Ascending aorta (tissue), 2 donors: ENCODE data around the gene CNTN5. TPM values are rescaled to one million over a fixed set of nuclear protein-coding genes. Genes with fewer than 3 reads are reported as not detected.

Experiments
- DNase-seq, 2 donors: peaks; one replicate each; pipeline ENCODE4 v3.0.0-alpha.2; 2019; ENCODE audit warnings: low spot score in 2 of 2
- H3K27ac ChIP-seq, 2 donors: fragments of 200-600 bp; sonication (generic); one replicate each; pipeline ENCODE4 v1.5.1; 2016 to 2017; ENCODE audit warnings: mild to moderate bottlenecking in 1 of 2
- H3K27me3 ChIP-seq: fragments of 200-600 bp; sonication (generic); one replicate; pipeline ENCODE4 v1.5.1; 2017
- H3K36me3 ChIP-seq, 2 donors: fragments of 200-600 bp; sonication (generic); one replicate each; pipeline ENCODE4 v1.5.1; 2016
- H3K4me1 ChIP-seq, 2 donors: fragments of 200-600 bp; sonication (generic); one replicate each; pipeline ENCODE4 v1.5.1; 2016 to 2017; ENCODE audit warnings: mild to moderate bottlenecking in 1 of 2
- H3K4me3 ChIP-seq, 2 donors: fragments of 200-600 bp; sonication (generic); one replicate each; pipeline ENCODE4 v1.5.1; 2016 to 2017; ENCODE audit warnings: mild to moderate bottlenecking in 1 of 2
- H3K9me3 ChIP-seq, 2 donors: fragments of 200-600 bp; sonication (generic); one replicate each; pipeline ENCODE4 v1.5.1; 2016
- intact Hi-C: fragments of 100-400 bp; cut with DNase I; formaldehyde crosslinking; loops from one replicate; pipeline ENCODE4 v1.15.1; 2023
- total RNA-seq: library from RNA; depleted of rRNA; stranded (reverse); fragments of >200 nt; gene quantifications from one replicate; pipeline ENCODE4 v1.1.0, GENCODE V29; 2016
- TF ChIP-seq, protein P1 (sequence below), 3 experiments: fragments of 200-600 bp in 2 of 3; fragments of 450-650 bp in 1 of 3; sonication (generic) in 2 of 3; IDR thresholded peaks; one replicate each; pipeline ENCODE4 v1.5.1; 2016 to 2019; ENCODE audit warnings: antibody characterized with exemption in 3 of 3, mild to moderate bottlenecking in 1 of 3, moderate library complexity in 1 of 3

CNTN5 gene
- total RNA-seq, 1 donor from 2014 or later: 3.6 TPM

DNA sequence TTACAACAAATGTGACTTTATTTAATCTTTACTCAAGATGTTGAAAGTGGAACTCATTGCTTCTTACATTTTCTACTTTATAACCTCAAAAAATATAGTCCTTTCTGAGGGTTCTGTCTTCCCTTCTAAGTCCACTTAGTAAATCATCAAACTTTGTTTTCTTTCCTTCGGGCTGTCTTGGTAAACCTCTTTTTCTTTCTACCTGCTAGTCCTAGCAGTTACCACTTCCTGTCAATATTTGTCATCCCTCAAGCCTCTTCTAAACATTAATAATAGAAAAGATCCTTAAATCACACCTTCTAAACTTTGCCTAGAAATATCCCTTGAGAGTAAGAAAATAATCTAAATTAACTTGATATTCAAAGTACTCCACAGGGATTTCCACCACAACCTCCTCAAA lies 580.4 kb downstream of the CNTN5 start:
- TF ChIP-seq, protein P1, sequence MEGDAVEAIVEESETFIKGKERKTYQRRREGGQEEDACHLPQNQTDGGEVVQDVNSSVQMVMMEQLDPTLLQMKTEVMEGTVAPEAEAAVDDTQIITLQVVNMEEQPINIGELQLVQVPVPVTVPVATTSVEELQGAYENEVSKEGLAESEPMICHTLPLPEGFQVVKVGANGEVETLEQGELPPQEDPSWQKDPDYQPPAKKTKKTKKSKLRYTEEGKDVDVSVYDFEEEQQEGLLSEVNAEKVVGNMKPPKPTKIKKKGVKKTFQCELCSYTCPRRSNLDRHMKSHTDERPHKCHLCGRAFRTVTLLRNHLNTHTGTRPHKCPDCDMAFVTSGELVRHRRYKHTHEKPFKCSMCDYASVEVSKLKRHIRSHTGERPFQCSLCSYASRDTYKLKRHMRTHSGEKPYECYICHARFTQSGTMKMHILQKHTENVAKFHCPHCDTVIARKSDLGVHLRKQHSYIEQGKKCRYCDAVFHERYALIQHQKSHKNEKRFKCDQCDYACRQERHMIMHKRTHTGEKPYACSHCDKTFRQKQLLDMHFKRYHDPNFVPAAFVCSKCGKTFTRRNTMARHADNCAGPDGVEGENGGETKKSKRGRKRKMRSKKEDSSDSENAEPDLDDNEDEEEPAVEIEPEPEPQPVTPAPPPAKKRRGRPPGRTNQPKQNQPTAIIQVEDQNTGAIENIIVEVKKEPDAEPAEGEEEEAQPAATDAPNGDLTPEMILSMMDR (IDR thresholded peaks at IDR 0.05): no peak
- Histone ChIP-seq H3K4me3 (no peak overlapping the region), H3K9me3 (no peaks in the 10 kb centered on the region), H3K27ac (no peak overlapping the region), H3K36me3 (no peaks in the 10 kb centered on the region), H3K27me3 (no peaks in the 10 kb centered on the region), H3K4me1 (no peaks in the 10 kb centered on the region)
- DNase-seq: no peak
- intact Hi-C loops: no loop called here

DNA sequence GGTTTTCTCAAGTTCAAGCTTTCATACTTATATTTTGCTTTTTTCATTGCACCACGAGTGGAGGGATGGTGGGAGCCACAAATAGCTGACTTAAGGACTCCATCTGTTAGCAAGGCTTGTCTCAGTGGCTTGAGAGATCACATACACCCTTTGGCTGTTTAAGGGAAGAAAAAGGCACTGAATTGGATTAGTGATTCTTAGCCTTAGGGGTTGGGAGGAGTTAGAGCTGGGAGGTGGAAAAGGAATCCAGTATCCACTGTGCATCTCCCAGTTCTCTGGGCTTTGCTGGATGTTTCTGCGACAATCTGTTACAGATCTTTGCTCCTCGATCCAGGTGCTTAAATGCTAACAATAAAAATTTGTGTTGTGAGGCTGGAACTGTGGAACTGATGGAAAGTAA lies 593.6 kb downstream of the CNTN5 start:
- no peaks in the 10 kb centered on the region for H3K9me3 ChIP-seq
- DNase-seq: no peak
- intact Hi-C loops: no loop called here

DNA sequence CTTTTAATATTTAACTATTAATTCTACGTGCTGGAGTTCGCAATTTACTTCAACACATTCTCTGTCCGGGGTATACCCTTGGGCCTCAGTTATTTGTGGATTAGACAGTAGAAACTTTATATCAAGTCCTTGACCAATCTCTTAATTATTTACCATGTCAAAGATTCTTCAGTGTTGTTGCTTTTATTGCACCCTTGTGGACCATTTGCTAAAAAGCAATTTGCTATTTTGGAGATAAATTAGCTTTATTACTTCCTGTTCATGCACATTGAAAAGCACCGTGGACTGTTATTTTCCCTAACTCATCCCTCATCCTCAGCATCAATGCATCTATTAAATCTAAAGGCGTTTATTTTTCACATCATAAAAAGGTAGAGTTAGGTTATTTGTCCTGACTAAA lies 609.9 kb downstream of the CNTN5 start:
- peaks cover 0 to 3% of the 10 kb centered on the region in 2 donors for H3K4me1 ChIP-seq
- H3K36me3 ChIP-seq: no peaks in the 10 kb centered on the region
- H3K27me3 ChIP-seq: no peaks in the 10 kb centered on the region
- H3K9me3 ChIP-seq: no peaks in the 10 kb centered on the region
- intact Hi-C loops: no loop called here
- DNase-seq: no peak
- H3K4me3 ChIP-seq: no peak overlapping the region
- TF ChIP-seq, protein P1 (IDR thresholded peaks at IDR 0.05): no peak
- H3K27ac ChIP-seq: no peak overlapping the region

More for the DNA sequence above, 593.6 kb downstream of the CNTN5 start:
- TF ChIP-seq, protein P1 (IDR thresholded peaks at IDR 0.05): no peak
- no peaks in the 10 kb centered on the region for H3K4me1 ChIP-seq
- H3K27ac ChIP-seq: no peak overlapping the region
- H3K4me3 ChIP-seq: no peak overlapping the region
- H3K36me3 ChIP-seq: no peaks in the 10 kb centered on the region
- no peaks in the 10 kb centered on the region for H3K27me3 ChIP-seq

DNA sequence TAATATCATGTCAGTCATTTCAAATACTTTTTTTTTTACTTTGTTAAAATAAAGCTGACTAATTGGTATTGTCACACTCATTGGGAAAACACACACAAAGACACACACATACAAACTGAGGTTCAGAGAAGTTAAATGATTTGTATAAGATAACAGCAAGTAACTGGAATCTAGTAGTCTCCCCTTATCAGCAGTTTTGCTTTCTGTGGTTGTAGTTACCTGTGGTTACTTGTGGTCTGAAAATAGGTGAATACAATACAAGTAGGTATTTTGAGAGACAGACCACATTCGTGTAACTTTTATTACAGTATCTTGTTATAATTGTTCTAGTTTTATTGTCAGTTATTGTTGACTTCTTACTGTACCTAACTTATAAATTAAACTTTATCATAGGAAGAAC lies 610.9 kb downstream of the CNTN5 start:
- no peaks in the 10 kb centered on the region for H3K9me3 ChIP-seq
- H3K27me3 ChIP-seq: no peaks in the 10 kb centered on the region
- intact Hi-C loops: no loop called here
- peaks cover 0 to 3% of the 10 kb centered on the region in 2 donors for H3K4me1 ChIP-seq
- TF ChIP-seq, protein P1 (IDR thresholded peaks at IDR 0.05): no peak
- no peak for DNase-seq
- no peak overlapping the region for H3K27ac ChIP-seq
- H3K36me3 ChIP-seq: no peaks in the 10 kb centered on the region
- H3K4me3 ChIP-seq: no peak overlapping the region

DNA sequence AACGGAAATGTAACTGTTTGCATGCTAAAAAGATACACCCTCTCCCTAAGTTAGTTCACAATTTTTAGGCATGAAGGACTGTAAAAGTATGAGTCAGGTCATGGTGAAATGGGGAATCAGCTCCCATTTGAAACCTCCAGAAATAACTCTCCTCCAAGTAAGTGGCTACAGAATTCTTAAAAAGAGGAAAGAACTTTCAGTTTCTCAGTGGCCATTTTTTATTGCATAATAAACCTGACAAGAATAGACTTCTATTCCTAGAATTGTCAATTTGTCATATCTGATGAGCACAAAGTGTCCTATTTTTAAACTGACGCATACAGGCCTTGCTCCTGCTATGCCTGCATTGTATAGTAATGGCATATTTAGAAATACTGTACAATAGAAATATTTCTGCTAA lies 612.2 kb downstream of the CNTN5 start:
- Histone ChIP-seq H3K27me3 (no peaks in the 10 kb centered on the region), H3K4me3 (no peak overlapping the region), H3K27ac (no peak overlapping the region), H3K36me3 (no peaks in the 10 kb centered on the region), H3K9me3 (no peaks in the 10 kb centered on the region), H3K4me1 (no peaks in the 10 kb centered on the region)
- no peak for DNase-seq
- intact Hi-C loops: no loop called here
- TF ChIP-seq, protein P1 (IDR thresholded peaks at IDR 0.05): no peak

DNA sequence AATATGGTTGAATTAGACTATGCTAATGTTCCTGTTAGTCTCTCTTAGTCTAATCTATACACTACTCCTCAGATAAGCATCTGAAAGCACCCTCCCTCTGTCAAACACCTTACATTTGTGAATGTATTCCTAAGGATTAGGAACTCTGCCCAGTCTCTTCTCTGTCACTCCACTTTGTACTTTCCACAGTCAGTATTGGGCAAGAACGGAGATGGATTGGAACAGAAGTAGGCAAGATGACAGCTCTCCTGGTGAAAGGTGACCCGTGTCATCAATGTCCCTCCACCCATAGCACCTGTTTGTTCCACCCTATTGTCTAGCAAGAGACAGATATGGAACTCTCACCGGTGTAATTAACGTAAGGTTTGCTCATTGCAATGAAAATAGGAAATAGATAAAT lies 613.8 kb downstream of the CNTN5 start:
- Histone ChIP-seq H3K9me3 (no peaks in the 10 kb centered on the region), H3K27ac (no peak overlapping the region), H3K4me3 (no peak overlapping the region), H3K36me3 (no peaks in the 10 kb centered on the region), H3K4me1 (no peaks in the 10 kb centered on the region), H3K27me3 (no peaks in the 10 kb centered on the region)
- TF ChIP-seq, protein P1 (IDR thresholded peaks at IDR 0.05): no peak
- no peak for DNase-seq
- intact Hi-C loops: no loop called here
